GM12878 (cell line): Measurements from ENCODE around the gene TMEM198. TPM values are rescaled to one million over a fixed set of nuclear protein-coding genes. Genes with fewer than 3 reads are reported as not detected.

Experiments
- BCLAF1 ChIP-seq: fragments of 450-650 bp; IDR thresholded peaks from 2 replicates; pipeline ENCODE4 v1.6.1; 2017; ENCODE audit warnings: antibody characterized with exemption, mild to moderate bottlenecking, moderate library complexity
- BMI1 ChIP-seq: fragments of 450-650 bp; IDR thresholded peaks from 2 replicates; pipeline ENCODE4 v1.6.1; 2016; ENCODE audit warnings: mild to moderate bottlenecking, moderate library complexity, borderline replicate concordance
- CBX5 ChIP-seq: sonication (generic); IDR thresholded peaks from 2 replicates; pipeline ENCODE4 v1.6.1; 2016; ENCODE audit warnings: low read depth, moderate library complexity, mild to moderate bottlenecking, inconsistent platforms
- CEBPB ChIP-seq, 2 experiments: fragments of 150-350 bp in 1 of 2; IDR thresholded peaks; 2 replicates each; pipeline ENCODE4 v1.6.1; 2012 to 2014; ENCODE audit warnings: low read depth in 2 of 2, low read length in 2 of 2, borderline replicate concordance in 1 of 2, inconsistent platforms in 1 of 2
- CHD2 ChIP-seq: IDR thresholded peaks from 2 replicates; pipeline ENCODE4 v1.6.1; 2011; ENCODE audit warnings: low read depth, low read length, improper control_type of control experiment, borderline replicate concordance
- CREM ChIP-seq: IDR thresholded peaks from 2 replicates; pipeline ENCODE4 v1.6.1; 2014; ENCODE audit warnings: antibody characterized with exemption, low read depth
- ESRRA ChIP-seq: IDR thresholded peaks from 2 replicates; pipeline ENCODE4 v1.6.1; 2012; ENCODE audit warnings: mild to moderate bottlenecking, low read length, improper control_type of control experiment
- ETV6 ChIP-seq, 2 experiments: fragments of 450-650 bp in 1 of 2; IDR thresholded peaks in 1 of 2; conservative IDR thresholded peaks in 1 of 2; 2 replicates each; pipeline ENCODE4 v1.6.1; 2014; ENCODE audit warnings: antibody characterized with exemption in 1 of 2, borderline replicate concordance in 1 of 2, low read depth in 1 of 2, mild to moderate bottlenecking in 1 of 2, moderate library complexity in 1 of 2
- GATAD2B ChIP-seq: fragments of 450-650 bp; conservative IDR thresholded peaks from 2 replicates; pipeline ENCODE4 v1.6.1; 2017; ENCODE audit warnings: low read depth, mild to moderate bottlenecking, moderate library complexity
- JUND ChIP-seq: IDR thresholded peaks from 2 replicates; pipeline ENCODE4 v1.6.1; 2012; ENCODE audit warnings: low read depth, mild to moderate bottlenecking, low read length, improper control_type of control experiment, moderate library complexity
- KLF5 ChIP-seq: fragments of 450-650 bp; IDR thresholded peaks from 2 replicates; pipeline ENCODE4 v1.6.1; 2014; ENCODE audit warnings: mild to moderate bottlenecking; ENCODE audit not compliant: partially characterized antibody
- MAX ChIP-seq: IDR thresholded peaks from 2 replicates; pipeline ENCODE4 v1.6.1; 2012; ENCODE audit warnings: low read depth, low read length, improper control_type of control experiment
- MTA3 ChIP-seq: IDR thresholded peaks from 2 replicates; pipeline ENCODE4 v1.6.1; 2012; ENCODE audit warnings: low read length, inconsistent platforms, borderline replicate concordance
- MYC ChIP-seq: IDR thresholded peaks from 2 replicates; pipeline ENCODE4 v1.6.1; 2011; ENCODE audit warnings: mild to moderate bottlenecking, low read length, moderate library complexity, inconsistent platforms; ENCODE audit not compliant: insufficient read depth, insufficient replicate concordance, insufficient read length, severe bottlenecking
- NR2C1 ChIP-seq: fragments of 450-650 bp; IDR thresholded peaks from 2 replicates; pipeline ENCODE4 v1.6.1; 2017; ENCODE audit warnings: antibody characterized with exemption, mild to moderate bottlenecking, moderate library complexity
- RELA ChIP-seq: fragments of 450-650 bp; IDR thresholded peaks from 2 replicates; pipeline ENCODE4 v1.8.0; 2014; ENCODE audit warnings: borderline replicate concordance; ENCODE audit not compliant: partially characterized antibody
- RFX5 ChIP-seq: IDR thresholded peaks from 2 replicates; pipeline ENCODE4 v1.6.1; 2011; ENCODE audit warnings: low read depth, low read length, improper control_type of control experiment
- SP1 ChIP-seq: IDR thresholded peaks from one replicate; pipeline ENCODE4 v1.6.1; 2011; ENCODE audit warnings: low read depth, low read length
- STAT1 ChIP-seq: fragments of 450-650 bp; conservative IDR thresholded peaks from 2 replicates; pipeline ENCODE4 v1.6.1; 2014; ENCODE audit warnings: antibody characterized with exemption, mild to moderate bottlenecking
- STAT3 ChIP-seq: IDR thresholded peaks from 2 replicates; pipeline ENCODE4 v1.6.1; 2011; ENCODE audit warnings: low read depth, low read length, improper control_type of control experiment
- SUZ12 ChIP-seq: fragments of 200-600 bp; sonication (generic); IDR thresholded peaks from one replicate; pipeline ENCODE4 v1.6.1; 2018; ENCODE audit warnings: antibody characterized with exemption, mild to moderate bottlenecking; ENCODE audit not compliant: unreplicated experiment
- TCF12 ChIP-seq: IDR thresholded peaks from 2 replicates; pipeline ENCODE4 v1.6.1; 2011; ENCODE audit warnings: low read depth, mild to moderate bottlenecking, low read length
- ZBTB33 ChIP-seq: fragments of 450-650 bp; IDR thresholded peaks from 2 replicates; pipeline ENCODE4 v1.6.1; 2017; ENCODE audit warnings: mild to moderate bottlenecking
- ZNF274 ChIP-seq: IDR thresholded peaks from one replicate; pipeline ENCODE4 v1.8.0; 2011; ENCODE audit not compliant: insufficient read length, insufficient read depth
- polyA plus RNA-seq, 11 experiments: library from polyadenylated mRNA; depleted of rRNA in 4 of 11; unstranded in 6 of 11; stranded (reverse) in 5 of 11; fragments of >200 nt; fragmentation: Nextera tagmentation in 4 of 11; fragmentation: Illumina TruSeq in 1 of 11; extraction: Ambion mirVana in 4 of 11; extraction: Trizol in 1 of 11; gene quantifications; 1 replicate in 1 of 11; 2 replicates in 10 of 11; pipeline versions ENCODE4 v1.2.1 to v1.2.3, GENCODE V29; 2011 to 2016; ENCODE audit warnings: inconsistent platforms in 2 of 11, missing spikeins in 2 of 11, low read depth in 1 of 11
- total RNA-seq, 4 experiments: library from RNA; depleted of rRNA in 3 of 4; stranded (reverse); fragments of >200 nt in 3 of 4; fragmentation: Illumina TruSeq in 1 of 4; extraction: Trizol in 1 of 4; gene quantifications; 2 replicates each; pipeline versions ENCODE4 v1.2.1 to v1.2.3, GENCODE V29; 2013 to 2021

The TMEM198 gene
- total and polyA plus RNA-seq, 10 of the 15 experiments (the other 5 are each of a cell fraction or from before 2014, with no cell fraction given): 0.16 to 1.2 (median 0.65) TPM; not detected in 2

GRCh38 chr2:219543596-219544358, at the start of gene TMEM198, which contains the start of gene CHPF (continued):
- TF ChIP-seq MTA3: no peak
- peak; percentile 91 for TF ChIP-seq KLF5
- no peak for TF ChIP-seq CEBPB (IDR thresholded peaks at IDR 0.05; ENCODE audit: borderline replicate concordance in 1 of 2, low read depth in 2 of 2, low read length in 2 of 2)
- no peak for TF ChIP-seq STAT1
- no peak for TF ChIP-seq ZNF274
- TF ChIP-seq ESRRA: no peak
- 0 out of 2 replicates have a peak, but pooled peaks have one; percentile 36 for TF ChIP-seq GATAD2B
- TF ChIP-seq CBX5: no peak
- peak; percentile 14; the same call in 1 of the 2 replicates for TF ChIP-seq TCF12
- TF ChIP-seq RELA: peak; percentile 42
- peak; percentile 79 for TF ChIP-seq SP1
- TF ChIP-seq CREM: peak; percentile 98
- TF ChIP-seq NR2C1: peak; percentile 59; the same call in 1 of the 2 replicates
- TF ChIP-seq ZBTB33: no peak
- no peak for TF ChIP-seq BCLAF1
- no peak for TF ChIP-seq CHD2
- no peak for TF ChIP-seq STAT3
- TF ChIP-seq SUZ12: no peak
- no peak for TF ChIP-seq BMI1
- no peak for TF ChIP-seq MYC
- peak; percentile 75; the same call in 1 of the 2 replicates for TF ChIP-seq RFX5
- TF ChIP-seq MAX: no peak; the same call in 1 of the 2 replicates
- peak; percentile 77; the same call in 1 of the 2 replicates for TF ChIP-seq JUND
- TF ChIP-seq ETV6 (conservative IDR thresholded peaks at IDR 0.05 in 1 of 2, IDR thresholded peaks at IDR 0.05 in 1 of 2; ENCODE audit: borderline replicate concordance in 1 of 2, low read depth in 1 of 2): no peak
